SK-N-SH (cell line): ENCODE results near the gene ZNF282. TPM values are rescaled to one million over a fixed set of nuclear protein-coding genes. Genes with fewer than 3 reads are reported as not detected.
"Not testable (repeated sequence)": the region's sequence is repeated elsewhere in the genome, so short reads cannot be mapped to it uniquely, and the experiment has no call there.

Experiments
- CTCF ChIA-PET: fragments of 300-600, 350-600 bp; formaldehyde crosslinking; extraction: SDS; loops from one replicate; lab custom pipeline; 2021; lab: Yijun Ruan, JAX
- POLR2A ChIA-PET: fragments of 350-600 bp; sonication (Branson Sonifier 250); formaldehyde crosslinking; extraction: SDS; loops from one replicate; lab custom pipeline; 2020; ENCODE audit warnings: antibody characterized with exemption, inconsistent platforms; lab: Yijun Ruan, JAX
- DNase-seq: peaks from one replicate; pipeline ENCODE4 v3.0.0; 2012
- H2AFZ ChIP-seq: fragments of 200-600 bp; sonication (generic); 2 replicates; pipeline ENCODE4 v1.8.1; 2016; ENCODE audit warnings: antibody characterized with exemption, mild to moderate bottlenecking, low read depth
- H3F3A ChIP-seq: fragments of 200-600 bp; sonication (generic); replicated peaks from 2 replicates; pipeline ENCODE3; 2016; ENCODE audit warnings: antibody characterized with exemption, mild to moderate bottlenecking; ENCODE audit not compliant: insufficient read depth
- H3K27ac ChIP-seq, 2 experiments: fragments of 200-500 bp in 1 of 2; fragments of 200-600 bp in 1 of 2; sonication (Bioruptor generic) in 1 of 2; sonication (generic), shearing (Covaris generic) in 1 of 2; 2 replicates each; pipeline versions ENCODE4 v1.5.1 to v1.6.1; 2014 to 2016; ENCODE audit warnings: low read depth in 2 of 2, inconsistent platforms in 1 of 2, low read length in 1 of 2, mild to moderate bottlenecking in 1 of 2, mixed read lengths in 1 of 2
- H3K27me3 ChIP-seq: fragments of 200-600 bp; sonication (generic), shearing (Covaris generic); 2 replicates; pipeline ENCODE4 v1.6.1; 2016; ENCODE audit warnings: mixed run types; ENCODE audit not compliant: insufficient read depth
- H3K36me3 ChIP-seq, 2 experiments: fragments of 200-500 bp in 1 of 2; fragments of 200-600 bp in 1 of 2; sonication (Bioruptor generic) in 1 of 2; sonication (generic) in 1 of 2; replicated peaks in 1 of 2; 2 replicates each; pipeline versions ENCODE3 to v1.5.1; 2014 to 2016; ENCODE audit warnings: low read length in 1 of 2, mild to moderate bottlenecking in 1 of 2; ENCODE audit not compliant: insufficient read depth in 2 of 2, control insufficient read depth in 1 of 2
- H3K4me1 ChIP-seq, 2 experiments: fragments of 200-500 bp in 1 of 2; fragments of 200-600 bp in 1 of 2; sonication (Bioruptor generic) in 1 of 2; sonication (generic), shearing (Covaris generic) in 1 of 2; 2 replicates each; pipeline versions ENCODE4 v1.5.1 to v1.6.1; 2014 to 2016; ENCODE audit warnings: low read depth in 1 of 2, low read length in 1 of 2, mixed run types in 1 of 2; ENCODE audit not compliant: insufficient read depth in 2 of 2, control insufficient read depth in 1 of 2
- H3K4me2 ChIP-seq: fragments of 200-600 bp; sonication (generic), shearing (Covaris generic); 2 replicates; pipeline ENCODE4 v1.6.1; 2017; ENCODE audit warnings: mixed run types
- H3K4me3 ChIP-seq, 2 experiments: fragments of 200-500 bp in 1 of 2; fragments of 200-600 bp in 1 of 2; sonication (Bioruptor generic) in 1 of 2; sonication (generic), shearing (Covaris generic) in 1 of 2; 2 replicates each; pipeline versions ENCODE4 v1.5.1 to v1.8.1; 2014 to 2016; ENCODE audit warnings: low read depth in 2 of 2, inconsistent platforms in 1 of 2, low read length in 1 of 2, mild to moderate bottlenecking in 1 of 2, mixed read lengths in 1 of 2, moderate library complexity in 1 of 2
- H3K79me2 ChIP-seq: fragments of 200-600 bp; sonication (generic); 2 replicates; pipeline ENCODE4 v1.8.1; 2017; ENCODE audit warnings: mild to moderate bottlenecking; ENCODE audit not compliant: insufficient read depth
- H3K9ac ChIP-seq: fragments of 200-600 bp; sonication (generic); 2 replicates; pipeline ENCODE4 v1.6.1; 2017; ENCODE audit warnings: mixed run types
- H3K9me2 ChIP-seq: fragments of 200-600 bp; sonication (generic); 2 replicates; pipeline ENCODE4 v1.6.1; 2017; ENCODE audit warnings: mixed run types
- H3K9me3 ChIP-seq: fragments of 200-600 bp; sonication (generic); 2 replicates; pipeline ENCODE4 v1.6.1; 2017; ENCODE audit warnings: mixed run types, mild to moderate bottlenecking, moderate library complexity
- H4K20me1 ChIP-seq: fragments of 200-600 bp; sonication (generic); 2 replicates; pipeline ENCODE4 v1.6.1; 2017; ENCODE audit warnings: mild to moderate bottlenecking, mixed run types; ENCODE audit not compliant: insufficient read depth
- CTCF ChIP-seq: fragments of 200-600 bp; sonication (generic); IDR thresholded peaks from 2 replicates; pipeline ENCODE4 v1.6.1; 2017; ENCODE audit warnings: antibody characterized with exemption, mild to moderate bottlenecking, moderate library complexity
- ELF1 ChIP-seq: IDR thresholded peaks from 2 replicates; pipeline ENCODE4 v1.4.0; 2012
- EP300 ChIP-seq, 2 experiments: IDR thresholded peaks; 2 replicates each; pipeline versions ENCODE4 v1.4.0 to v1.6.1; 2012; ENCODE audit warnings: borderline replicate concordance in 1 of 2, low read depth in 1 of 2, low read length in 1 of 2
- FOSL2 ChIP-seq: IDR thresholded peaks from 2 replicates; pipeline ENCODE4 v1.4.0; 2012; ENCODE audit warnings: low read depth, mild to moderate bottlenecking, moderate library complexity, borderline replicate concordance
- GABPA ChIP-seq: IDR thresholded peaks from 2 replicates; pipeline ENCODE4 v1.4.0; 2012; ENCODE audit warnings: low read depth, mild to moderate bottlenecking
- JUND ChIP-seq: IDR thresholded peaks from 2 replicates; pipeline ENCODE4 v1.4.0; 2012
- MAX ChIP-seq: IDR thresholded peaks from 2 replicates; pipeline ENCODE4 v1.4.0; 2012; ENCODE audit warnings: low read depth
- NFIC ChIP-seq: IDR thresholded peaks from 2 replicates; pipeline ENCODE4 v1.4.0; 2012; ENCODE audit warnings: borderline replicate concordance
- PBX3 ChIP-seq: IDR thresholded peaks from 2 replicates; pipeline ENCODE4; 2012
- POLR2AphosphoS5 ChIP-seq: IDR thresholded peaks from 2 replicates; pipeline ENCODE4 v1.6.1; 2012; ENCODE audit warnings: low read depth, low read length
- RAD21 ChIP-seq: IDR thresholded peaks from 2 replicates; pipeline ENCODE4 v1.6.1; 2012; ENCODE audit warnings: mild to moderate bottlenecking, low read length
- TCF12 ChIP-seq: IDR thresholded peaks from 2 replicates; pipeline ENCODE4 v1.4.0; 2012
- TEAD4 ChIP-seq: IDR thresholded peaks from 2 replicates; pipeline ENCODE4 v1.4.0; 2012; ENCODE audit warnings: mild to moderate bottlenecking, borderline replicate concordance; ENCODE audit not compliant: insufficient read depth
- YY1 ChIP-seq: IDR thresholded peaks from 2 replicates; pipeline ENCODE4 v1.4.0; 2012; ENCODE audit warnings: low read depth, mild to moderate bottlenecking
- ZBTB33 ChIP-seq: IDR thresholded peaks from 2 replicates; pipeline ENCODE4 v1.4.0; 2012; ENCODE audit warnings: low read depth, borderline replicate concordance
- WGBS: methylation state at CpG from one replicate; pipeline ENCODE4 v1.1.6; 2017; ENCODE audit warnings: low lambda C conversion rate; 5-methylcytosine and 5-hydroxymethylcytosine counted together
- polyA plus RNA-seq, 3 experiments: library from polyadenylated mRNA; depleted of rRNA; stranded (reverse); fragments of >200 nt; gene quantifications; 2 replicates each; pipeline ENCODE4 v1.2.3, GENCODE V29; 2012

Gene ZNF282
- polyA plus RNA-seq, 1 of the 3 experiments (the other 2 are of a cell fraction), result 17.9 TPM

- TF ChIP-seq FOSL2 (no peak), ELF1 (no peak), GABPA (no peak), RAD21 (no peak)
Measured at GRCh38 chr7:149232362-149232761, 37.0 kb downstream of the ZNF282 start (continued).

- H3K4me3 ChIP-seq, H3K27me3 ChIP-seq, H3K36me3 ChIP-seq, H3K9me3 ChIP-seq, H3K79me2 ChIP-seq, H3K9me2 ChIP-seq, DNase-seq, POLR2A ChIA-PET, H4K20me1 ChIP-seq: not testable (repeated sequence)
- Histone ChIP-seq H2AFZ (peak overlapping the region; percentile 77), H3K4me1 (peaks cover 0 to 16% of the 10 kb centered on the region in 2 experiments; a peak in 3 of 4 replicates), H3F3A (peaks cover 40% of the 10 kb centered on the region), H3K4me2 (peak overlapping the region; percentile 56), H3K27ac (peak overlapping the region in 1 of 2 experiments; percentile 94; a peak in 2 of 4 replicates), H3K9ac (peak overlapping the region; percentile 69)
- 8% methylated on average over 7 of the region's 7 CpGs for WGBS
- peak; percentile 41; the same call in 1 of the 2 replicates for TF ChIP-seq PBX3
- peak; percentile 78; the same call in 1 of the 2 replicates for TF ChIP-seq YY1
- TF ChIP-seq NFIC, result peak; percentile 26; the same call in 1 of the 2 replicates
- peak; percentile 71 for TF ChIP-seq MAX
- TF ChIP-seq JUND, result peak; percentile 77; the same call in 1 of the 2 replicates
- TF ChIP-seq CTCF, result 0 out of 2 replicates have a peak, but pooled peaks have one; percentile 6
- TF ChIP-seq ZBTB33, result peak; percentile 94
- TF ChIP-seq TEAD4, result peak; percentile 83
- peak in 1 of 2 experiments; percentile 52; a peak in 1 of 4 replicates for TF ChIP-seq EP300 (IDR thresholded peaks at IDR 0.05; ENCODE audit: borderline replicate concordance in 1 of 2, low read depth in 1 of 2, low read length in 1 of 2)
- TF ChIP-seq POLR2AphosphoS5, result peak; percentile 70; the same call in 1 of the 2 replicates
- TF ChIP-seq FOSL2, result peak; percentile 90
- peak; percentile 78 for TF ChIP-seq TCF12
- CTCF ChIA-PET, result interaction anchor here (0.8 to 1.8 kb wide), 3 partner anchors 18 to 189 kb away, joined by 3 to 5 read pairs (median 3); no protein-coding TSS in a partner anchor
Measured at GRCh38 chr7:149233655-149234204, 38.4 kb downstream of the ZNF282 start.
